H1 (cell line): ENCODE measurements around the gene CORO1C. TPM values are rescaled to one million over a fixed set of nuclear protein-coding genes. Genes with fewer than 3 reads are reported as not detected.

Experiments
- CTCF ChIA-PET: fragments of 300-600 bp; sonication (Branson Sonifier 250); formaldehyde crosslinking; loops from one replicate; lab custom pipeline; 2021; ENCODE audit not compliant: partially characterized antibody; lab: Charles Lee
- POLR2A ChIA-PET: fragments of 300-600 bp; sonication (Branson Sonifier 250); formaldehyde crosslinking; loops from one replicate; lab custom pipeline; 2021; ENCODE audit warnings: inconsistent platforms; ENCODE audit not compliant: partially characterized antibody; lab: Charles Lee
- DNase-seq, 2 experiments: peaks; one replicate each; pipeline versions ENCODE4 v3.0.0 to v3.0.0-alpha.2; 2010 to 2022; ENCODE audit warnings: low spot score in 2 of 2, low read depth in 1 of 2, mixed read lengths in 1 of 2
- FAIRE-seq: peaks from 2 replicates; lab custom pipeline; 2011; peaks lifted over from hg19 to GRCh38; lab: Jason Lieb, UNC
- H2AFZ ChIP-seq: 2 replicates; pipeline ENCODE4 v1.8.1; 2012; ENCODE audit warnings: low read length, inconsistent platforms
- H2AK5ac ChIP-seq: 2 replicates; pipeline ENCODE4 v1.6.1; 2013; ENCODE audit warnings: low read depth, low read length
- H2BK120ac ChIP-seq: replicated peaks from 2 replicates; pipeline ENCODE3; 2013; ENCODE audit warnings: low read depth, low read length, inconsistent platforms
- H2BK12ac ChIP-seq: 2 replicates; pipeline ENCODE4 v1.6.1; 2013; ENCODE audit warnings: low read depth, low read length
- H2BK15ac ChIP-seq: 2 replicates; pipeline ENCODE4 v1.6.1; 2013; ENCODE audit warnings: low read length
- H2BK20ac ChIP-seq: 2 replicates; pipeline ENCODE4 v1.6.1; 2013; ENCODE audit warnings: low read length
- H2BK5ac ChIP-seq: 2 replicates; pipeline ENCODE4 v1.6.1; 2013; ENCODE audit warnings: low read depth, low read length
- H3K14ac ChIP-seq: 2 replicates; pipeline ENCODE4 v1.6.1; 2013; ENCODE audit warnings: inconsistent platforms; ENCODE audit not compliant: insufficient read length
- H3K18ac ChIP-seq: 2 replicates; pipeline ENCODE4 v1.6.1; 2013; ENCODE audit warnings: low read length; ENCODE audit errors: extremely low read depth
- H3K23ac ChIP-seq: 2 replicates; pipeline ENCODE4 v1.6.1; 2013; ENCODE audit warnings: inconsistent platforms; ENCODE audit not compliant: insufficient read length
- H3K23me2 ChIP-seq: 2 replicates; pipeline ENCODE4 v1.6.1; 2013; ENCODE audit warnings: low read depth, low read length
- H3K27ac ChIP-seq: 2 replicates; pipeline ENCODE4 v1.6.1; 2011; ENCODE audit warnings: low read depth, low read length, inconsistent platforms
- H3K27me3 ChIP-seq, 4 experiments: replicated peaks in 1 of 4; 1 replicate in 1 of 4; 2 replicates in 3 of 4; pipeline versions ENCODE4 v1.6.1 to v1.8.1; 2011 to 2013; ENCODE audit warnings: low read length in 3 of 4, mild to moderate bottlenecking in 3 of 4, inconsistent platforms in 2 of 4, mixed read lengths in 2 of 4, moderate library complexity in 1 of 4; ENCODE audit not compliant: control insufficient read depth in 3 of 4, insufficient read depth in 3 of 4; ENCODE audit errors: extremely low read depth in 1 of 4
- H3K36me3 ChIP-seq, 4 experiments: 2 replicates each; pipeline versions ENCODE4 v1.6.1 to v1.8.1; 2011 to 2013; ENCODE audit warnings: mild to moderate bottlenecking in 4 of 4, low read length in 3 of 4, moderate library complexity in 2 of 4, control low read depth in 1 of 4, inconsistent platforms in 1 of 4; ENCODE audit not compliant: insufficient read depth in 4 of 4, control insufficient read depth in 2 of 4
- H3K4ac ChIP-seq: replicated peaks from 2 replicates; pipeline ENCODE3; 2013; ENCODE audit warnings: low read length, low read depth, mixed read lengths, inconsistent platforms; ENCODE audit not compliant: insufficient read length
- H3K4me1 ChIP-seq, 4 experiments: replicated peaks in 1 of 4; 1 replicate in 1 of 4; 2 replicates in 3 of 4; pipeline versions ENCODE4 v1.6.1 to v1.8.1; 2011 to 2013; ENCODE audit warnings: low read length in 3 of 4, inconsistent platforms in 2 of 4, mixed read lengths in 1 of 4; ENCODE audit not compliant: insufficient read depth in 4 of 4, control insufficient read depth in 3 of 4
- H3K4me2 ChIP-seq, 2 experiments: 2 replicates each; pipeline versions ENCODE4 v1.6.1 to v1.8.1; 2011 to 2013; ENCODE audit warnings: low read depth in 2 of 2, low read length in 2 of 2, control low read depth in 1 of 2, inconsistent platforms in 1 of 2, mild to moderate bottlenecking in 1 of 2; ENCODE audit not compliant: insufficient read depth in 1 of 2
- H3K4me3 ChIP-seq, 4 experiments: fragments of 200-600, 300-600 bp in 1 of 4; sonication (generic), shearing (Covaris generic), sonication (Bioruptor Twin) in 1 of 4; 2 replicates each; pipeline versions ENCODE4 v1.5.1 to v1.8.1; 2011 to 2016; ENCODE audit warnings: low read length in 4 of 4, low read depth in 3 of 4, control low read depth in 2 of 4, inconsistent platforms in 2 of 4, mild to moderate bottlenecking in 2 of 4, mixed read lengths in 1 of 4, moderate library complexity in 1 of 4; ENCODE audit not compliant: insufficient read depth in 2 of 4; ENCODE audit errors: extremely low read depth in 1 of 4
- H3K56ac ChIP-seq: replicated peaks from 2 replicates; pipeline ENCODE3; 2013; ENCODE audit warnings: low read depth, mild to moderate bottlenecking, mixed read lengths, low read length, inconsistent platforms; ENCODE audit not compliant: insufficient read length
- H3K79me1 ChIP-seq: 2 replicates; pipeline ENCODE4 v1.6.1; 2013; ENCODE audit warnings: low read depth, low read length, control low read depth
- H3K79me2 ChIP-seq, 2 experiments: 2 replicates each; pipeline versions ENCODE4 v1.6.1 to v1.8.1; 2012 to 2013; ENCODE audit warnings: low read length in 2 of 2, mild to moderate bottlenecking in 2 of 2, inconsistent platforms in 1 of 2; ENCODE audit not compliant: insufficient read depth in 2 of 2, control insufficient read depth in 1 of 2
- H3K9ac ChIP-seq, 4 experiments: replicated peaks in 1 of 4; 1 replicate in 1 of 4; 2 replicates in 3 of 4; pipeline versions ENCODE4 v1.6.1 to v1.8.1; 2011 to 2013; ENCODE audit warnings: low read depth in 3 of 4, low read length in 3 of 4, control low read depth in 2 of 4, mild to moderate bottlenecking in 2 of 4, moderate library complexity in 2 of 4, inconsistent platforms in 1 of 4; ENCODE audit errors: extremely low read depth in 1 of 4
- H3K9me3 ChIP-seq, 2 experiments: 2 replicates each; pipeline versions ENCODE4 v1.6.1 to v1.8.1; 2012 to 2013; ENCODE audit warnings: mild to moderate bottlenecking in 2 of 2, moderate library complexity in 2 of 2, control low read depth in 1 of 2, inconsistent platforms in 1 of 2, low read depth in 1 of 2, low read length in 1 of 2, mixed read lengths in 1 of 2; ENCODE audit not compliant: insufficient read depth in 2 of 2
- H4K20me1 ChIP-seq, 2 experiments: replicated peaks in 1 of 2; 2 replicates each; pipeline versions ENCODE3 to v1.8.1; 2011 to 2013; ENCODE audit warnings: inconsistent platforms in 2 of 2, low read length in 2 of 2, mild to moderate bottlenecking in 1 of 2; ENCODE audit not compliant: insufficient read depth in 2 of 2, control insufficient read depth in 1 of 2
- H4K5ac ChIP-seq: 2 replicates; pipeline ENCODE4 v1.6.1; 2013; ENCODE audit warnings: low read length, low read depth, mixed read lengths, inconsistent platforms; ENCODE audit not compliant: insufficient read length
- H4K8ac ChIP-seq: 2 replicates; pipeline ENCODE4 v1.8.0; 2013; ENCODE audit warnings: mild to moderate bottlenecking, moderate library complexity, low read length, inconsistent platforms; ENCODE audit not compliant: insufficient read depth; ENCODE audit errors: extremely low read depth
- H4K91ac ChIP-seq: replicated peaks from 2 replicates; pipeline ENCODE3; 2013; ENCODE audit warnings: low read length, mixed read lengths, inconsistent platforms; ENCODE audit not compliant: insufficient read length
- ATF3 ChIP-seq: IDR thresholded peaks from 2 replicates; pipeline ENCODE4 v1.6.1; 2011; ENCODE audit warnings: low read depth, mild to moderate bottlenecking, low read length; ENCODE audit not compliant: insufficient read depth
- CHD1 ChIP-seq: IDR thresholded peaks from 2 replicates; pipeline ENCODE4 v1.6.1; 2012; ENCODE audit warnings: low read depth, low read length, improper control_type of control experiment
- GABPA ChIP-seq: IDR thresholded peaks from 2 replicates; pipeline ENCODE4 v1.6.1; 2011; ENCODE audit warnings: mild to moderate bottlenecking, low read length, moderate library complexity, borderline replicate concordance; ENCODE audit not compliant: insufficient read depth
- GTF2F1 ChIP-seq: IDR thresholded peaks from 2 replicates; pipeline ENCODE4 v1.6.1; 2012; ENCODE audit warnings: low read depth, low read length, improper control_type of control experiment, borderline replicate concordance
- JUN ChIP-seq: IDR thresholded peaks from 2 replicates; pipeline ENCODE4 v1.6.1; 2011; ENCODE audit warnings: low read depth, mild to moderate bottlenecking, improper control_type of control experiment, low read length
- KDM5A ChIP-seq: fragments of 200-600 bp; IDR thresholded peaks from 2 replicates; pipeline ENCODE4 v1.7.1; 2012; ENCODE audit warnings: mild to moderate bottlenecking, low read length, inconsistent platforms, mixed read lengths
- NANOG ChIP-seq: IDR thresholded peaks from 2 replicates; pipeline ENCODE4 v1.6.1; 2011; ENCODE audit warnings: low read length, low read depth, mild to moderate bottlenecking, inconsistent platforms; ENCODE audit not compliant: insufficient read depth, poor library complexity, severe bottlenecking
- RBBP5 ChIP-seq: IDR thresholded peaks from 2 replicates; pipeline ENCODE4 v1.7.1; 2012; ENCODE audit warnings: low read depth, mild to moderate bottlenecking, inconsistent platforms, low read length, moderate library complexity, borderline replicate concordance
- RFX5 ChIP-seq: IDR thresholded peaks from 2 replicates; pipeline ENCODE4 v1.6.1; 2011; ENCODE audit warnings: low read depth, low read length, improper control_type of control experiment, borderline replicate concordance
- SP1 ChIP-seq: IDR thresholded peaks from 2 replicates; pipeline ENCODE4 v1.6.1; 2011; ENCODE audit warnings: low read depth, low read length
- SUZ12 ChIP-seq: fragments of 200-600 bp; sonication (generic); IDR thresholded peaks from 2 replicates; pipeline ENCODE4 v1.6.1; 2012; ENCODE audit warnings: mild to moderate bottlenecking, inconsistent platforms, low read length, moderate library complexity, mixed read lengths
- WGBS, 2 experiments: shearing (Covaris generic) in 1 of 2; methylation state at CpG; one replicate each; pipeline versions ENCODE4 v1.1.6 to v1.1.7; 2013 to 2015; ENCODE audit warnings: low lambda C conversion rate in 2 of 2, mixed read lengths in 2 of 2, inconsistent platforms in 1 of 2, low coverage in 1 of 2, missing lambda C conversion rate in 1 of 2; ENCODE audit not compliant: insufficient replicate concordance in 2 of 2, insufficient coverage in 1 of 2, insufficient read length in 1 of 2; ENCODE audit errors: extremely low coverage in 1 of 2, missing lambda C conversion rate in 1 of 2; 5-methylcytosine and 5-hydroxymethylcytosine counted together
- polyA plus RNA-seq, 7 experiments: library from polyadenylated mRNA; depleted of rRNA in 3 of 7; stranded (reverse) in 5 of 7; unstranded in 2 of 7; fragments of >200 nt in 5 of 7; fragments of 200-250 nt in 2 of 7; gene quantifications; 1 replicate in 5 of 7; 2 replicates in 1 of 7; 4 replicates in 1 of 7; pipeline versions ENCODE4 v1.2.1 to v1.2.3, GENCODE V29; 2011 to 2013; ENCODE audit warnings: missing spikeins in 2 of 7, mixed read lengths in 2 of 7
- total RNA-seq: library from RNA; stranded (reverse); fragmentation: NEBNext Ultra II Directional; extraction: Animal tissue kit (Norgen Biotek cat#: 25700); gene quantifications from 2 replicates; pipeline ENCODE4 v1.2.1, GENCODE V29; 2021
- TF ChIP-seq, protein P1 (sequence below): IDR thresholded peaks from 2 replicates; pipeline ENCODE4 v1.6.1; 2012; ENCODE audit warnings: low read length, inconsistent platforms

Gene CORO1C
- total and polyA plus RNA-seq, 2 of the 8 experiments (the other 6 are each of a cell fraction or from before 2014, with no cell fraction given): 72.7 to 120 TPM

DNA sequence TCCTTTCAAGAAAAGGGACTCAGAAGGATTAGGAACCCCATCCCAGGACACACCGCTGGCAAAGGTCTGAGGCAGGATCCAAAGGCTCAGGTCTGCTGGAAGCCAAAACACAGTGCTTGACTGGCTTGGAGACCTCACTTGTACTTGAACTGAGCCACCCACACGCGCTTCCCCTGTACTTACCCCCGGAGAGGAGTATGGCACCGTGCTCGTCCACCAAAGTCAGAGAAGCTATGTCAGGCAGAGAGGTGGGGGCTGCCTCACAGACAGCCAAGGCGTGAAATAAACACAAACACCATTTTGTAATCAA, 86.6 kb downstream of the CORO1C start:
- ChIA-PET CTCF (no interaction called here), POLR2A (interaction anchor here (1.2 kb wide), 1 partner anchor 9 kb away, joined by 4 read pairs; no protein-coding TSS in a partner anchor)
- no peak overlapping the region for H3K56ac ChIP-seq
- no peak overlapping the region for H4K5ac ChIP-seq
- H2AK5ac ChIP-seq: no peak overlapping the region
- no peaks in the 10 kb centered on the region for H4K20me1 ChIP-seq
- H3K9ac ChIP-seq: no peak overlapping the region; a peak in 1 of 7 replicates
- no peak overlapping the region for H3K18ac ChIP-seq
- peaks cover 6 to 24% (median 13%) of the 10 kb centered on the region in 4 experiments; a peak in 6 of 8 replicates for H3K36me3 ChIP-seq
- H3K4ac ChIP-seq: no peak overlapping the region
- no peak overlapping the region for H4K91ac ChIP-seq
- H2BK5ac ChIP-seq: no peak overlapping the region
- DNase-seq (no peak), FAIRE-seq (no peak)
- no peak overlapping the region for H2BK20ac ChIP-seq
- no peaks in the 10 kb centered on the region for H3K79me1 ChIP-seq
- H3K4me2 ChIP-seq: no peak overlapping the region
- no peak overlapping the region for H3K23ac ChIP-seq
- WGBS, 2 experiments: 85% methylated on average over 5 of the region's 7 CpGs; no CpG with 5 or more reads in 1 of the 2 experiments
- no peak overlapping the region for H4K8ac ChIP-seq
- H3K27me3 ChIP-seq: no peaks in the 10 kb centered on the region
- no peaks in the 10 kb centered on the region for H3K79me2 ChIP-seq
- no peak overlapping the region for H2BK120ac ChIP-seq
- H2BK12ac ChIP-seq: no peak overlapping the region
- H3K4me1 ChIP-seq: peaks cover 0 to 2% (median under 1%) of the 10 kb centered on the region in 4 experiments; a peak in 2 of 7 replicates
- no peak overlapping the region for H2BK15ac ChIP-seq
- no peak overlapping the region for H2AFZ ChIP-seq
- no peak overlapping the region for H3K14ac ChIP-seq
- no peaks in the 10 kb centered on the region for H3K23me2 ChIP-seq
- H3K4me3 ChIP-seq: no peak overlapping the region
- no peaks in the 10 kb centered on the region for H3K9me3 ChIP-seq
- H3K27ac ChIP-seq: no peak overlapping the region
- TF ChIP-seq GTF2F1 (no peak), SUZ12 (no peak), KDM5A (no peak), SP1 (no peak), ATF3 (no peak), CHD1 (no peak), RBBP5 (no peak), RFX5 (no peak), GABPA (no peak), JUN (no peak), NANOG (no peak)
- TF ChIP-seq, protein P1, sequence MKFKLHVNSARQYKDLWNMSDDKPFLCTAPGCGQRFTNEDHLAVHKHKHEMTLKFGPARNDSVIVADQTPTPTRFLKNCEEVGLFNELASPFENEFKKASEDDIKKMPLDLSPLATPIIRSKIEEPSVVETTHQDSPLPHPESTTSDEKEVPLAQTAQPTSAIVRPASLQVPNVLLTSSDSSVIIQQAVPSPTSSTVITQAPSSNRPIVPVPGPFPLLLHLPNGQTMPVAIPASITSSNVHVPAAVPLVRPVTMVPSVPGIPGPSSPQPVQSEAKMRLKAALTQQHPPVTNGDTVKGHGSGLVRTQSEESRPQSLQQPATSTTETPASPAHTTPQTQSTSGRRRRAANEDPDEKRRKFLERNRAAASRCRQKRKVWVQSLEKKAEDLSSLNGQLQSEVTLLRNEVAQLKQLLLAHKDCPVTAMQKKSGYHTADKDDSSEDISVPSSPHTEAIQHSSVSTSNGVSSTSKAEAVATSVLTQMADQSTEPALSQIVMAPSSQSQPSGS: no peak
